ENCODE results near the gene PRDM7. TPM values are rescaled to one million over a fixed set of nuclear protein-coding genes. Genes with fewer than 3 reads are reported as not detected.

PRDM7 gene
- total and polyA plus RNA-seq, 9 of the 15 experiments (the other 6 are each of a cell fraction or from before 2014, with no cell fraction given): not detected

- TF ChIP-seq YY1 (IDR thresholded peaks at IDR 0.05; ENCODE audit: borderline replicate concordance in 1 of 3, control insufficient read depth in 1 of 3, extremely low read depth in 1 of 3, insufficient read depth in 3 of 3, insufficient read length in 1 of 3, insufficient replicate concordance in 2 of 3, low read depth in 1 of 3, low read length in 2 of 3): peak in 2 of 3 experiments; percentile 62 to 84
- TF ChIP-seq GABPA (tag; conservative IDR thresholded peaks at IDR 0.05; ENCODE audit: low read depth): peak; percentile 86
- TF ChIP-seq ZNF79 (CRISPR knock-in tag; IDR thresholded peaks at IDR 0.05; ENCODE audit: low read depth): no peak
- no peak for TF ChIP-seq PTBP1 (IDR thresholded peaks at IDR 0.05; ENCODE audit: low read depth, low read length)
- TF ChIP-seq ATF2 (CRISPR knock-in tag; IDR thresholded peaks at IDR 0.05): no peak
- no peak for TF ChIP-seq TCF7L2 (IDR thresholded peaks at IDR 0.05; ENCODE audit: low read depth, low read length)
- no peak for TF ChIP-seq KLF13 (tag; IDR thresholded peaks at IDR 0.05; ENCODE audit: borderline replicate concordance, low read depth)
- no peak for TF ChIP-seq ELF4 (CRISPR knock-in tag; IDR thresholded peaks at IDR 0.05)
- no peak for TF ChIP-seq ZNF785 (CRISPR knock-in tag; IDR thresholded peaks at IDR 0.05)
- TF ChIP-seq ZFP30 (CRISPR knock-in tag; IDR thresholded peaks at IDR 0.05; ENCODE audit: borderline replicate concordance): no peak
- peak; percentile 96 for TF ChIP-seq ARHGAP35 (IDR thresholded peaks at IDR 0.05; ENCODE audit: partially characterized antibody)
- peak; percentile 44; the same call in 1 of the 2 replicates for TF ChIP-seq NR2C2 (CRISPR knock-in tag; IDR thresholded peaks at IDR 0.05)
- peak; percentile 54; the same call in 1 of the 2 replicates for TF ChIP-seq NR2C2 (tag; IDR thresholded peaks at IDR 0.05)
- 0 out of 2 replicates have a peak, but pooled peaks have one; percentile 43 for TF ChIP-seq MITF (IDR thresholded peaks at IDR 0.05)
- TF ChIP-seq COPS2 (conservative IDR thresholded peaks at IDR 0.05): no peak
- no peak for TF ChIP-seq ARID3A (IDR thresholded peaks at IDR 0.05; ENCODE audit: borderline replicate concordance, low read depth, low read length)
- TF ChIP-seq MYNN (IDR thresholded peaks at IDR 0.05): no peak
- TF ChIP-seq MYNN (CRISPR knock-in tag; IDR thresholded peaks at IDR 0.05): no peak
- no peak for TF ChIP-seq ZNF449 (CRISPR knock-in tag; IDR thresholded peaks at IDR 0.05)
- TF ChIP-seq PREB (CRISPR knock-in tag; IDR thresholded peaks at IDR 0.05): no peak
Measured at GRCh38 chr16:90022209-90023077, 54.7 kb downstream of the PRDM7 start (continued).

Measured in K562 (cell line).